GM18505 (cell line): ENCODE measurements around the gene NBEAL1.
"Not testable (repeated sequence)": the region's sequence is repeated elsewhere in the genome, so short reads cannot be mapped to it uniquely, and the experiment has no call there.

Source experiments
- ATAC-seq: cut with Tn5 transposase; IDR thresholded peaks from one replicate; pipeline ENCODE4 v1.9.1; 2021; ENCODE audit not compliant: unreplicated experiment
- POLR2A ChIP-seq: IDR thresholded peaks from 4 replicates; pipeline ENCODE4 v1.6.1; 2011; ENCODE audit warnings: borderline replicate concordance; ENCODE audit not compliant: insufficient read depth, insufficient read length; ENCODE audit errors: extremely low read depth

NBEAL1 gene

GRCh38 chr2:203105996-203106395, 91.3 kb downstream of the NBEAL1 start:
- no peak for ATAC-seq
- TF ChIP-seq POLR2A = no peak

GRCh38 chr2:203110496-203110895, 95.8 kb downstream of the NBEAL1 start:
- ATAC-seq = not testable (repeated sequence)

GRCh38 chr2:203112342-203112741, 97.7 kb downstream of the NBEAL1 start:
- no peak for TF ChIP-seq POLR2A
- ATAC-seq = no peak

- not testable (repeated sequence) for ATAC-seq
These were observed 100.6 kb downstream of the NBEAL1 start for GRCh38 chr2:203115201-203115700.

- no peak for TF ChIP-seq POLR2A
- ATAC-seq = no peak
These were observed 107.8 kb downstream of the NBEAL1 start for GRCh38 chr2:203122317-203122986.

- no peak for ATAC-seq
These were observed 112.3 kb downstream of the NBEAL1 start for GRCh38 chr2:203126996-203127395.

GRCh38 chr2:203135105-203135504, 120.4 kb downstream of the NBEAL1 start:
- no peak for ATAC-seq
- TF ChIP-seq POLR2A = no peak

More at GRCh38 chr2:203126996-203127395, 112.3 kb downstream of the NBEAL1 start:
- no peak for TF ChIP-seq POLR2A

- TF ChIP-seq POLR2A = no peak
These were observed 128.7 kb downstream of the NBEAL1 start for GRCh38 chr2:203143391-203143790.

GRCh38 chr2:203149194-203149593, 134.5 kb downstream of the NBEAL1 start:
- no peak for ATAC-seq
- TF ChIP-seq POLR2A = no peak

More at GRCh38 chr2:203143391-203143790, 128.7 kb downstream of the NBEAL1 start:
- ATAC-seq = no peak

- no peak for TF ChIP-seq POLR2A
- no peak for ATAC-seq
These were observed 140.7 kb downstream of the NBEAL1 start for GRCh38 chr2:203155406-203155805.

GRCh38 chr2:203162722-203163121, 148.0 kb downstream of the NBEAL1 start:
- ATAC-seq = not testable (repeated sequence)

GRCh38 chr2:203164311-203164935, 149.7 kb downstream of the NBEAL1 start:
- ATAC-seq = no peak
- TF ChIP-seq POLR2A = no peak

- TF ChIP-seq POLR2A = no peak
- ATAC-seq = no peak
These were observed 153.1 kb downstream of the NBEAL1 start for GRCh38 chr2:203167751-203168150.

- TF ChIP-seq POLR2A = no peak
- no peak for ATAC-seq
These were observed 155.8 kb downstream of the NBEAL1 start for GRCh38 chr2:203170502-203170901.
